Measurements from ENCODE around the gene NWD2. TPM values are rescaled to one million over a fixed set of nuclear protein-coding genes. Genes with fewer than 3 reads are reported as not detected.

NWD2 gene
- total and polyA plus RNA-seq, 2 donors (not counting 1 experiment from before 2014, with no cell fraction given): not detected

GRCh38 chr4:37358748-37359147 lies 114.2 kb downstream of the NWD2 start:
- Histone ChIP-seq H3K9ac (ENCODE audit: insufficient read depth, low read length) (no peak overlapping the region), H3K79me2 (ENCODE audit: control insufficient read depth, insufficient read depth, low read length) (no peaks in the 10 kb centered on the region), H3K4me1 (ENCODE audit: control insufficient read depth, extremely low read depth, insufficient read depth, low read length) (no peaks in the 10 kb centered on the region), H2AFZ (ENCODE audit: low read length) (no peak overlapping the region), H4K20me1 (ENCODE audit: control insufficient read depth, extremely low read depth, insufficient read depth, low read length) (no peaks in the 10 kb centered on the region), H3K4me2 (ENCODE audit: extremely low read depth, insufficient read depth, low read length) (no peak overlapping the region), H3K9me3 (ENCODE audit: control insufficient read depth, insufficient read depth, low read depth, low read length) (no peaks in the 10 kb centered on the region), H3K4me3 (replicated peaks in 1 of 4; ENCODE audit: control extremely low read depth in 1 of 4, insufficient read depth in 1 of 4, low read depth in 3 of 4, low read length in 4 of 4) (no peak overlapping the region), H3K27me3 (ENCODE audit: control insufficient read depth, insufficient read depth, low read length) (no peaks in the 10 kb centered on the region), H3K36me3 (ENCODE audit: control insufficient read depth, insufficient read depth, low read length) (no peaks in the 10 kb centered on the region), H3K27ac (ENCODE audit: insufficient read depth, low read length) (no peak overlapping the region)
- DNase-seq (ENCODE audit: low read depth in 2 of 2): no peak
- TF ChIP-seq EZH2 (IDR thresholded peaks at IDR 0.05; ENCODE audit: low read length, missing control alignments) (no peak), CTCF (conservative IDR thresholded peaks at IDR 0.05 in 1 of 2, IDR thresholded peaks at IDR 0.05 in 1 of 2; ENCODE audit: low read depth in 1 of 2, low read length in 2 of 2) (no peak)

DNA sequence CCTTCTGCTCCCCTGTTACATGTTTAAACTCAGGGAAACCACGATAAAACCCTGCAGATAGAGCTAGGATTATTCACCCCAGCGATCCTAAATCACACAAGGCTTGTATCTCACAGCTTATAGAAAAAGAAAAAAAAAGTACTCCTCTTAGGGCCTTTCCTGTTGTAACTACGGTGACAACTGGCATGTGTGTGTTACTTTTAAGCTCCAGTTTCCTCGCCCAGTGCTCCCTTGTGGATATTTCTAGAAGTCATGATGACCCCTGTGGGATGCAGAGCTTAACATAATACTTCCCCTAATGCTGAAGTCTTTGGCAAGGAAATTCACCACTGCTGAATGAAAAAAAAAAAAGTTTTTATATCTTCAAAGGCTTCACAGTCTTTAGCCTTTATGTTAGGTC lies 114.7 kb downstream of the NWD2 start:
- no peak for TF ChIP-seq EZH2 (IDR thresholded peaks at IDR 0.05; ENCODE audit: low read length, missing control alignments)
- TF ChIP-seq CTCF (conservative IDR thresholded peaks at IDR 0.05 in 1 of 2, IDR thresholded peaks at IDR 0.05 in 1 of 2; ENCODE audit: low read depth in 1 of 2, low read length in 2 of 2): no peak
- Histone ChIP-seq H3K4me1 (ENCODE audit: control insufficient read depth, extremely low read depth, insufficient read depth, low read length) (no peaks in the 10 kb centered on the region), H3K79me2 (ENCODE audit: control insufficient read depth, insufficient read depth, low read length) (no peaks in the 10 kb centered on the region), H3K27me3 (ENCODE audit: control insufficient read depth, insufficient read depth, low read length) (no peaks in the 10 kb centered on the region), H3K4me3 (replicated peaks in 1 of 4; ENCODE audit: control extremely low read depth in 1 of 4, insufficient read depth in 1 of 4, low read depth in 3 of 4, low read length in 4 of 4) (no peak overlapping the region), H3K27ac (ENCODE audit: insufficient read depth, low read length) (no peak overlapping the region), H4K20me1 (ENCODE audit: control insufficient read depth, extremely low read depth, insufficient read depth, low read length) (no peaks in the 10 kb centered on the region), H3K9ac (ENCODE audit: insufficient read depth, low read length) (no peak overlapping the region), H3K4me2 (ENCODE audit: extremely low read depth, insufficient read depth, low read length) (no peak overlapping the region), H3K9me3 (ENCODE audit: control insufficient read depth, insufficient read depth, low read depth, low read length) (no peaks in the 10 kb centered on the region), H2AFZ (ENCODE audit: low read length) (no peak overlapping the region), H3K36me3 (ENCODE audit: control insufficient read depth, insufficient read depth, low read length) (no peaks in the 10 kb centered on the region)
- no peak for DNase-seq (ENCODE audit: low read depth in 2 of 2)

DNA sequence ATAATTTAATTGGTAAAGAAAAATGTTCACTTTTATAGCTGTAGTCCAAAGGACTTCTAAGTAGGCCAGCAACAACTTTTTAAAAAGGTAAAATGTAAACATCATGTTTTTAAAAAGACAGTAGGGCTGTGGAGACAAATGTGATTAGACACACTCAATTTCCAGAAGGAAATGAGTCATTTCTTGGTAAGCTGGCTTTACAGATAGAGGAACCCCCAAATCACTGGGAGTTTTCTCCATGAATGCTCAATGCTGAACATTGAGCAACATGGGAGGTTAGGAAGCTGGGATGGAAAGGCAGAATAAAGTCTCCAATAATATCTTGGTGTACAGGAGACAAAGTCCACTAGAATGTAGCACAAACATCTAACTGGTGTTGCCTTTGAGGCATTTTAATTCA lies 121.3 kb downstream of the NWD2 start:
- DNase-seq (ENCODE audit: low read depth in 2 of 2): peak in 1 of 2 donors; percentile 1
- Histone ChIP-seq H3K27me3 (ENCODE audit: control insufficient read depth, insufficient read depth, low read length) (no peaks in the 10 kb centered on the region), H3K27ac (ENCODE audit: insufficient read depth, low read length) (no peak overlapping the region), H3K79me2 (ENCODE audit: control insufficient read depth, insufficient read depth, low read length) (no peaks in the 10 kb centered on the region), H3K9ac (ENCODE audit: insufficient read depth, low read length) (no peak overlapping the region), H3K4me1 (ENCODE audit: control insufficient read depth, extremely low read depth, insufficient read depth, low read length) (no peaks in the 10 kb centered on the region), H3K9me3 (ENCODE audit: control insufficient read depth, insufficient read depth, low read depth, low read length) (no peaks in the 10 kb centered on the region), H3K4me2 (ENCODE audit: extremely low read depth, insufficient read depth, low read length) (no peak overlapping the region), H4K20me1 (ENCODE audit: control insufficient read depth, extremely low read depth, insufficient read depth, low read length) (no peaks in the 10 kb centered on the region), H2AFZ (ENCODE audit: low read length) (no peak overlapping the region), H3K4me3 (replicated peaks in 1 of 4; ENCODE audit: control extremely low read depth in 1 of 4, insufficient read depth in 1 of 4, low read depth in 3 of 4, low read length in 4 of 4) (no peak overlapping the region), H3K36me3 (ENCODE audit: control insufficient read depth, insufficient read depth, low read length) (no peaks in the 10 kb centered on the region)
- TF ChIP-seq EZH2 (IDR thresholded peaks at IDR 0.05; ENCODE audit: low read length, missing control alignments): no peak
- TF ChIP-seq CTCF (conservative IDR thresholded peaks at IDR 0.05 in 1 of 2, IDR thresholded peaks at IDR 0.05 in 1 of 2; ENCODE audit: low read depth in 1 of 2, low read length in 2 of 2): no peak

Measured in fibroblast of lung (primary cell).